ENCODE data around the gene NBPF3. TPM values are rescaled to one million over a fixed set of nuclear protein-coding genes. Genes with fewer than 3 reads are reported as not detected.

Gene NBPF3
- total RNA-seq, 1 donor from 2014 or later: 17.5 TPM

- DNase-seq (ENCODE audit: low spot score in 2 of 2, unreplicated experiment in 2 of 2): no peak
- H3K9me3 Mint-ChIP-seq: no peaks in the 10 kb centered on the region
- H3K4me3 Mint-ChIP-seq: no peak overlapping the region
- H3K27ac Mint-ChIP-seq: no peak overlapping the region
- H3K4me1 Mint-ChIP-seq: peaks cover 3% of the 10 kb centered on the region
- peaks cover 5% of the 10 kb centered on the region for H3K27me3 Mint-ChIP-seq (ENCODE audit: low read depth)
- TF ChIP-seq, protein P1, sequence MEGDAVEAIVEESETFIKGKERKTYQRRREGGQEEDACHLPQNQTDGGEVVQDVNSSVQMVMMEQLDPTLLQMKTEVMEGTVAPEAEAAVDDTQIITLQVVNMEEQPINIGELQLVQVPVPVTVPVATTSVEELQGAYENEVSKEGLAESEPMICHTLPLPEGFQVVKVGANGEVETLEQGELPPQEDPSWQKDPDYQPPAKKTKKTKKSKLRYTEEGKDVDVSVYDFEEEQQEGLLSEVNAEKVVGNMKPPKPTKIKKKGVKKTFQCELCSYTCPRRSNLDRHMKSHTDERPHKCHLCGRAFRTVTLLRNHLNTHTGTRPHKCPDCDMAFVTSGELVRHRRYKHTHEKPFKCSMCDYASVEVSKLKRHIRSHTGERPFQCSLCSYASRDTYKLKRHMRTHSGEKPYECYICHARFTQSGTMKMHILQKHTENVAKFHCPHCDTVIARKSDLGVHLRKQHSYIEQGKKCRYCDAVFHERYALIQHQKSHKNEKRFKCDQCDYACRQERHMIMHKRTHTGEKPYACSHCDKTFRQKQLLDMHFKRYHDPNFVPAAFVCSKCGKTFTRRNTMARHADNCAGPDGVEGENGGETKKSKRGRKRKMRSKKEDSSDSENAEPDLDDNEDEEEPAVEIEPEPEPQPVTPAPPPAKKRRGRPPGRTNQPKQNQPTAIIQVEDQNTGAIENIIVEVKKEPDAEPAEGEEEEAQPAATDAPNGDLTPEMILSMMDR (IDR thresholded peaks at IDR 0.05; ENCODE audit: unreplicated experiment): no peak
- no peaks in the 10 kb centered on the region for H3K36me3 Mint-ChIP-seq
Observed at GRCh38 chr1:21525340-21525717, 85.4 kb downstream of the NBPF3 start.

DNA sequence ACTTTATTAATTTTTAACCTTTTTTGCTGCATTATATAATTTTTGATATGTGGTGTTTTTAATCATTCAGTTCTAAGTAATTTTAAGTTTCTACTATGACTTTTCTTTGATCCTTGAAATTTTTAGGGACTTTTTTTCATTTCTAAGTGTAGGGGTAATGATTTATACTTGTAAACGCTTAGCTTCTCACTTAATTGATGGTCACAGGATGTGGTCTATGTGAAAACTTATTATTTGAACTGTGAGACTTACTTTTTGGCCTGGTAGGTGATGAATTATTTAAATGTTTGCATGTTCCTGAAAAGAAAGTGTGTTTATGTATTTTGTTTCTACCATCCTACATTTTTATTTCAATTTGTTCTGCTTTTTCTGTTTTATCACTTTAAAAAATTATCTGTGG is 86.5 kb downstream of the NBPF3 start:
- TF ChIP-seq, protein P1 (IDR thresholded peaks at IDR 0.05; ENCODE audit: unreplicated experiment): no peak
- H3K4me3 Mint-ChIP-seq: no peak overlapping the region
- DNase-seq (ENCODE audit: low spot score in 2 of 2, unreplicated experiment in 2 of 2): no peak
- peaks cover 9% of the 10 kb centered on the region for H3K27me3 Mint-ChIP-seq (ENCODE audit: low read depth)
- no peak overlapping the region for H3K27ac Mint-ChIP-seq
- no peaks in the 10 kb centered on the region for H3K36me3 Mint-ChIP-seq
- H3K4me1 Mint-ChIP-seq: peaks cover 3% of the 10 kb centered on the region
- H3K9me3 Mint-ChIP-seq: no peaks in the 10 kb centered on the region

DNA sequence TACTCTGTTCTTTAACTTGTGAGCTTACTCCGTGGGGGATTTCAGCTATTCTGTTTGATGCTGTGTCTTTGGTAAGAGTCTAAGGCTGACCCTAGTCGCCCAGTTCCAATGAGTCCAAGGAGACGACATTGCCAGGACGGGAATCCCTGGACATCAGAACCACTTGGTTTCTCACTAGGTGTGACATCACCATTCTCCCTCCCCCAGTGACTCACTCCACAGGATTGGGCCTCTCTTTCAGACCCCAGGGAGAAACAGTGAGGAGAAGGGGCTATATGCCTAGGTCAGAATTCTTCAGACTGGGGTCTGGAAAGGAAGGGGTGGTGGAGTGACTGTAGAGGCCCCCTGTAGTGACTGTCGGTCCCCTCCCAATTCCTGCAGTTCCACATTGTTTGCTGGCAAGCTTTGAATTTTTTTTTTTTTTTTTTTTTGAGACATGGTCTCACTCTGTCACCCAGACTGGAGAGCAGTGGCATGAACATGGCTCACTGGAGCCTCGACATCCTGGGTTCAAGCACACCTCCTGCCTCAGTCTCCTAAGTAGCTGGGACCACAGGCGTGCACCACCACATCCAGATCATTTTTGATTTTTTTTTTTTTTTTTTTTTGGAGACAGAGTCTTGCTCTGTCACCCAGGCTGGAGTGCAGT is 90.6 kb downstream of the NBPF3 start:
- DNase-seq (ENCODE audit: low spot score in 2 of 2, unreplicated experiment in 2 of 2): no peak
- Mint-ChIP-seq H3K4me3 (no peak overlapping the region), H3K27ac (no peak overlapping the region), H3K9me3 (no peaks in the 10 kb centered on the region), H3K36me3 (no peaks in the 10 kb centered on the region), H3K27me3 (ENCODE audit: low read depth) (peaks cover 9% of the 10 kb centered on the region), H3K4me1 (peaks cover 2% of the 10 kb centered on the region)
- TF ChIP-seq, protein P1 (IDR thresholded peaks at IDR 0.05; ENCODE audit: unreplicated experiment): no peak

DNA sequence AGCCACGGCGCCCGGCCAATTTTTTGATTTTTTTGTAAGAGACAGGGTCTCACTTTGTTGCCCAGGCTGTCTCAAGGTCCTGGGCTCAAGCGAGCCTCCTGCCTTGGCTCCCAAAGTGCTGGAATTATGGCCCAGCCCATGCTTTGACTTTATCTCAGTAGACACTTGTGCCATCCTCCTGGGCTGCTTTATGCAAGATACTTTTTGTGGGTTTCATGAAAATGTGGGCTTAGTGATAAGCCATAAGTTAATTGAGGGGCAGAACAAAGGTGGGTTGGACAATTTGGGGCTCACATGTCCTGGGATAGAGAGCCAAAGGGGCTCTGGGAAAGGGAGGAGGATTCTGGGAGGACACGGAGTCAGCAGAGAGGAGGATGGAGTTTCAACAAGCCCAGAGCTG is 91.3 kb downstream of the NBPF3 start:
- H3K36me3 Mint-ChIP-seq: no peaks in the 10 kb centered on the region
- no peaks in the 10 kb centered on the region for H3K9me3 Mint-ChIP-seq
- TF ChIP-seq, protein P1 (IDR thresholded peaks at IDR 0.05; ENCODE audit: unreplicated experiment): no peak
- H3K27me3 Mint-ChIP-seq (ENCODE audit: low read depth): peaks cover 9% of the 10 kb centered on the region
- no peak overlapping the region for H3K4me3 Mint-ChIP-seq
- no peak overlapping the region for H3K27ac Mint-ChIP-seq
- no peak for DNase-seq (ENCODE audit: low spot score in 2 of 2, unreplicated experiment in 2 of 2)
- peaks cover 2% of the 10 kb centered on the region for H3K4me1 Mint-ChIP-seq

DNA sequence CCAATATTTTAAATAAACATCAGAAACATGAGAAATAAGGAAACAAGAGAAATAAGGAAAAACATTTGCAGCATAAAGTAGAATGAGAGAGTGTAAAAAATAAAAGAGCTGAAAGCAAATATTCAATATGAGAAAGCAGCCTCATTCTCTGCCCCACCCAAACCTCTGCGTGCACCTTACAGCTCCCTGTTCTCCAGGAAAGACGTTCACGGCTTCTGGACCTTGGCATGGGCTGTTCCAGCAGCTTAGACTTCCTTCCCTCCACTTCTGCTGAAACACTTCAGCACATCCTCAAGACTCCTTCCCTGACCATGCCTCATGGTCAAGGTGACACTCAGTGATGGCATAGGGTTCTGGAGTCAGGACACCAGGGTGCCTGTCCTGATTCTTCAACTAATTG is 92.6 kb downstream of the NBPF3 start:
- TF ChIP-seq, protein P1 (IDR thresholded peaks at IDR 0.05; ENCODE audit: unreplicated experiment): no peak
- no peaks in the 10 kb centered on the region for H3K9me3 Mint-ChIP-seq
- H3K27me3 Mint-ChIP-seq (ENCODE audit: low read depth): peaks cover 9% of the 10 kb centered on the region
- H3K36me3 Mint-ChIP-seq: no peaks in the 10 kb centered on the region
- no peak for DNase-seq (ENCODE audit: low spot score in 2 of 2, unreplicated experiment in 2 of 2)
- no peak overlapping the region for H3K27ac Mint-ChIP-seq
- H3K4me1 Mint-ChIP-seq: peaks cover 2% of the 10 kb centered on the region
- H3K4me3 Mint-ChIP-seq: no peak overlapping the region

Measured in mesothelial cell of epicardium (in vitro differentiated cells).